KMS-11 (cell line): ENCODE measurements around the gene FLRT1.

ENCODE experiments used
- H2AFZ ChIP-seq: fragments of 200-600 bp; sonication (generic); 2 replicates; pipeline ENCODE4 v1.6.1; 2016; ENCODE audit warnings: antibody characterized with exemption, mixed run types, low read depth
- H3K27ac ChIP-seq: fragments of 200-600 bp; sonication (generic); 2 replicates; pipeline ENCODE4 v1.6.1; 2016; ENCODE audit warnings: mild to moderate bottlenecking, mixed run types
- H3K27me3 ChIP-seq: fragments of 200-600 bp; sonication (generic); 2 replicates; pipeline ENCODE4 v1.6.1; 2017; ENCODE audit warnings: mild to moderate bottlenecking, low read depth, mixed run types, moderate library complexity; ENCODE audit not compliant: insufficient read depth
- H3K36me3 ChIP-seq: fragments of 200-600 bp; sonication (generic); 2 replicates; pipeline ENCODE4 v1.6.1; 2017; ENCODE audit warnings: mild to moderate bottlenecking, mixed run types; ENCODE audit not compliant: insufficient read depth
- H3K4me1 ChIP-seq: fragments of 200-600 bp; sonication (generic); 2 replicates; pipeline ENCODE4 v1.6.1; 2016; ENCODE audit warnings: mild to moderate bottlenecking, low read depth, mixed run types; ENCODE audit not compliant: poor library complexity, severe bottlenecking
- H3K4me2 ChIP-seq: fragments of 200-600 bp; sonication (generic); 2 replicates; pipeline ENCODE4 v1.7.0; 2016; ENCODE audit warnings: mild to moderate bottlenecking, mixed run types
- H3K4me3 ChIP-seq: fragments of 200-600 bp; sonication (generic); IDR thresholded peaks from 2 replicates; pipeline ENCODE4 v1.6.1; 2017; ENCODE audit warnings: low read depth, low read length, mixed read lengths; ENCODE audit not compliant: insufficient read depth
- H3K79me2 ChIP-seq: fragments of 200-600 bp; sonication (generic); 2 replicates; pipeline ENCODE4 v1.6.1; 2016; ENCODE audit warnings: low read depth, mixed run types; ENCODE audit not compliant: insufficient read depth
- H3K9ac ChIP-seq: fragments of 200-600 bp; sonication (generic); 2 replicates; pipeline ENCODE4 v1.6.1; 2016; ENCODE audit warnings: mild to moderate bottlenecking, mixed run types
- H4K20me1 ChIP-seq: fragments of 200-600 bp; sonication (generic); 2 replicates; pipeline ENCODE4 v1.6.1; 2016; ENCODE audit warnings: mild to moderate bottlenecking, mixed run types; ENCODE audit not compliant: insufficient read depth
- TF ChIP-seq, protein P1 (sequence below): fragments of 200-600 bp; sonication (generic); conservative IDR thresholded peaks from 2 replicates; pipeline ENCODE4 v1.6.1; 2017; ENCODE audit warnings: low read depth, mild to moderate bottlenecking, antibody characterized with exemption, low read length, moderate library complexity, mixed read lengths

FLRT1 gene

DNA sequence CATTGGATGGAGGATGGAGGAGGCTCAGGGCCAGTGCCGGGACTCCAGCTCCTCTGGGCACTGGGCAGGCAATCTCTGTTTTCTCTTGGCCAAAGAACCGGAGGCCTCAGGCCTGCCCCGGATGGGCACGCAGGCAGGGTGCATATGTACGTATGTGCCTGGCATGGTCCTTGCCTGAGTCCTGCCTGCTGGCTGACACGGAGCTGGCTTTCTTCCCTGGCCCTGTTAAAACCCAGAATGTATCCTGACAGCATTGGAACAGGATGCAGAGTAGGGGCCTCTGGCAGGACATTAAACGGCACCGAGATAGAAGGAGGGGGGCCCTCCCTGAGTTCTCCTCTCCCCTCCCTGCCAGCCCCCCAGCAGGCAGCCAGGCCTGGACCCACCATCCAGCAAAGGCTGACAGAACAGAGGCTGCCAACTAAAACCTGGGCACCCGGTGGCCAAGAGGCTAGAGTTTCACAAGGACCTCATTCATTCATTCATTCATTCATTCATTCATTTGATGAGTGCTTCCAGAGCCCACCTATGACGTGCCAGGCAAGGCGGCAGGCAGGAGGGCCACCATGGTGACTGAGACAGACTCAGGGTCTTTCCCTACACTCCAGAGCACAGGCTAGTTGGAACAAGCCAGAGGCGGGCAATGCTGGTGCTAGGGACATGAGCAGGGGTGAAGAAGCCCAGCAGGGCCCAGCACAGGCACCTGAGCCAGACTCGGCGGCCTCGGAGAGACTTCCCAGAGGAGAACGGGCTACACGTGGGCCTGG, 28.8 kb downstream of the FLRT1 start:
- no peak overlapping the region for H3K4me2 ChIP-seq
- TF ChIP-seq, protein P1, sequence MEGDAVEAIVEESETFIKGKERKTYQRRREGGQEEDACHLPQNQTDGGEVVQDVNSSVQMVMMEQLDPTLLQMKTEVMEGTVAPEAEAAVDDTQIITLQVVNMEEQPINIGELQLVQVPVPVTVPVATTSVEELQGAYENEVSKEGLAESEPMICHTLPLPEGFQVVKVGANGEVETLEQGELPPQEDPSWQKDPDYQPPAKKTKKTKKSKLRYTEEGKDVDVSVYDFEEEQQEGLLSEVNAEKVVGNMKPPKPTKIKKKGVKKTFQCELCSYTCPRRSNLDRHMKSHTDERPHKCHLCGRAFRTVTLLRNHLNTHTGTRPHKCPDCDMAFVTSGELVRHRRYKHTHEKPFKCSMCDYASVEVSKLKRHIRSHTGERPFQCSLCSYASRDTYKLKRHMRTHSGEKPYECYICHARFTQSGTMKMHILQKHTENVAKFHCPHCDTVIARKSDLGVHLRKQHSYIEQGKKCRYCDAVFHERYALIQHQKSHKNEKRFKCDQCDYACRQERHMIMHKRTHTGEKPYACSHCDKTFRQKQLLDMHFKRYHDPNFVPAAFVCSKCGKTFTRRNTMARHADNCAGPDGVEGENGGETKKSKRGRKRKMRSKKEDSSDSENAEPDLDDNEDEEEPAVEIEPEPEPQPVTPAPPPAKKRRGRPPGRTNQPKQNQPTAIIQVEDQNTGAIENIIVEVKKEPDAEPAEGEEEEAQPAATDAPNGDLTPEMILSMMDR: no peak
- no peaks in the 10 kb centered on the region for H3K27me3 ChIP-seq
- no peak overlapping the region for H3K4me3 ChIP-seq
- no peaks in the 10 kb centered on the region for H3K4me1 ChIP-seq
- H3K79me2 ChIP-seq: no peaks in the 10 kb centered on the region
- no peaks in the 10 kb centered on the region for H3K36me3 ChIP-seq
- H4K20me1 ChIP-seq: no peaks in the 10 kb centered on the region
- H2AFZ ChIP-seq: no peak overlapping the region
- no peak overlapping the region for H3K9ac ChIP-seq
- no peak overlapping the region for H3K27ac ChIP-seq

DNA sequence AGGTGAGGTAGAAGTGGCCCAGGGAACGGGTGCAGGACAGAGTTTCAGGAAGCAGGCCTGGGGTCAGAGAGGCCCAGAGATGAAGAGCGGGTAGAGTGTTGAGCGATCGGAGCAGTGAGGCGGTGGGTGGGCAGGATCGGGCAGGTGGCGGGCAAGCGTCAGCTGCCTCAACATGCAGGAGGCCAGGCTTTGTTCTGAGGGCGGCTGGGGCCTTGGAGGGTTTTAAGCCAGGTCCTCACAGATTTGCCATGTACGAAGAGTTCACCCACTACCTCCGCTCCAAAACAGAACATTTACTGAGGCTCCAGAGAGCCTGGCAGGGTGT, 29.4 kb downstream of the FLRT1 start:
- Histone ChIP-seq H3K4me2 (no peak overlapping the region), H4K20me1 (no peaks in the 10 kb centered on the region)

DNA sequence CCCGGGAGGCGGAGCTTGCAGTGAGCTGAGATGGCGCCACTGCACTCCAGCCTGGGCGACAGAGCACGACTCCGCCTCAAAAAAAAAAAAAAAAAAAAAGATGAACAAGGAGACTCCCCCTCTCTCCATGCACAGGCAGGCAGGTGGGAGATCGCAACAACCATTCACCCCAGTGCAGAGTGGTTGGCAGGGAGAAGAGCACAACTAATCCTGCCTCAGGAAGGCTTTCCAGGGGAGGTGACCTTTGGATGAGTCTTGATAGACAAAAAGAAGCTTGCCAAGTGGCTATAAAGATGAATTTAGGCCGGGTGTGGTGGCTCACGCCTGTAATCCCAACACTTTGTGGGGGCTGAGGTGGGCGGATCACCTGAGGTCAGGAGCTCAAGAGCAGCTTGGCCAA, 30.0 kb downstream of the FLRT1 start:
- no peaks in the 10 kb centered on the region for H3K79me2 ChIP-seq
- no peak overlapping the region for H2AFZ ChIP-seq
- H3K4me3 ChIP-seq: no peak overlapping the region
- TF ChIP-seq, protein P1: no peak
- no peaks in the 10 kb centered on the region for H3K36me3 ChIP-seq
- H4K20me1 ChIP-seq: no peaks in the 10 kb centered on the region
- H3K9ac ChIP-seq: no peak overlapping the region
- H3K4me2 ChIP-seq: no peak overlapping the region
- no peak overlapping the region for H3K27ac ChIP-seq
- no peaks in the 10 kb centered on the region for H3K4me1 ChIP-seq
- H3K27me3 ChIP-seq: no peaks in the 10 kb centered on the region

More for the DNA sequence above, 29.4 kb downstream of the FLRT1 start:
- Histone ChIP-seq H3K9ac (no peak overlapping the region), H3K36me3 (no peaks in the 10 kb centered on the region), H2AFZ (no peak overlapping the region), H3K4me3 (no peak overlapping the region), H3K27ac (no peak overlapping the region), H3K27me3 (no peaks in the 10 kb centered on the region), H3K79me2 (no peaks in the 10 kb centered on the region), H3K4me1 (no peaks in the 10 kb centered on the region)
- TF ChIP-seq, protein P1: no peak

GRCh38 chr11:64067230-64067993, 31.7 kb downstream of the FLRT1 start:
- H4K20me1 ChIP-seq: no peaks in the 10 kb centered on the region
- H3K27ac ChIP-seq: no peak overlapping the region
- no peak overlapping the region for H3K4me3 ChIP-seq
- no peaks in the 10 kb centered on the region for H3K36me3 ChIP-seq
- no peak overlapping the region for H3K4me2 ChIP-seq
- TF ChIP-seq, protein P1: no peak
- H3K4me1 ChIP-seq: no peaks in the 10 kb centered on the region
- H3K79me2 ChIP-seq: no peaks in the 10 kb centered on the region
- no peak overlapping the region for H2AFZ ChIP-seq
- H3K9ac ChIP-seq: no peak overlapping the region
- H3K27me3 ChIP-seq: no peaks in the 10 kb centered on the region
